Colonic mucosa (tissue), 4 donors: ENCODE results near the gene RMDN2. TPM values are rescaled to one million over a fixed set of nuclear protein-coding genes. Genes with fewer than 3 reads are reported as not detected.
A peak's percentile ranks its signal among the peaks of the same experiment; 100 is the strongest.

Source experiments
- DNase-seq: peaks from one replicate; pipeline ENCODE4 v3.0.0-alpha.2; 2020
- H3K27ac ChIP-seq: fragments of 200-600 bp; one replicate; pipeline ENCODE4 v1.8.0; 2021
- H3K27me3 ChIP-seq: fragments of 200-600 bp; one replicate; pipeline ENCODE4 v1.8.0; 2021
- H3K36me3 ChIP-seq: fragments of 200-600 bp; one replicate; pipeline ENCODE4 v1.8.0; 2021
- H3K4me1 ChIP-seq: fragments of 200-600 bp; one replicate; pipeline ENCODE4 v1.8.0; 2021; ENCODE audit warnings: mild to moderate bottlenecking
- H3K4me3 ChIP-seq: fragments of 200-600 bp; one replicate; pipeline ENCODE4 v1.8.0; 2021
- H3K9ac ChIP-seq, 2 donors: one replicate each; pipeline ENCODE4 v1.7.0; 2013; ENCODE audit warnings: control low read depth in 2 of 2, low read depth in 2 of 2, low read length in 2 of 2
- H3K9me3 ChIP-seq: fragments of 200-600 bp; one replicate; pipeline ENCODE4 v1.8.0; 2021
- intact Hi-C: fragments of 100-400 bp; cut with DNase I; formaldehyde crosslinking; loops from one replicate; pipeline ENCODE4 v1.14.1; 2022
- total RNA-seq, 2 donors: library from RNA; stranded (reverse); fragmentation: NEBNext Ultra II Directional in 1 of 2; extraction: Animal tissue kit (Norgen Biotek cat#: 25700) in 1 of 2; gene quantifications; one replicate each; pipeline ENCODE4 v1.2.1, GENCODE V29; 2021
- TF ChIP-seq, protein P1 (sequence below): fragments of 200-600 bp; IDR thresholded peaks from one replicate; pipeline ENCODE4 v1.8.0; 2022; ENCODE audit warnings: antibody characterized with exemption, mild to moderate bottlenecking
- donor health status: healthy.
- donor health status: DM: no; HTN: no; CAD: no.
- donor health status: DM: no; HTN: no; CAD: no.

RMDN2 gene
- total RNA-seq, 2 donors from 2014 or later: 19.8 to 26.5 TPM

DNA sequence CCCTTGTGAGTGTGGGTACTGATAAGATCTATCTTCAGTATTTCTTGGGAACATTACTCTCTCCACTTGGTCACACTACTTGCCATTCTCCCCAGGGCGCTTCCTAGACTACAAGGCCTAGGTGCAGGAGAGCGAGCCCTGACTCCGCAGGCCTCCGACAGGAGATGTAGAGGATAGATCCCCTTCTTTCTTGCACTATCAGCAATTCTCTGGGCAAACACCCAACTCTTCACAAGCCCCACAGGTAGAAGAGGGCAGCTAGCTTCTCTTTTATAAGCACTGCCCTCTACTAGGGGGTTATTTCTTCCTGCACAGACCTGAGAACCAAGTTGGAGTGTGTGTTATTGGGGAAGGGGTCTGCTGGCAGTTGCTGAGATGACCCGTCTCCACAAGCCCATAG, 10.7 kb upstream of the RMDN2 start:
- Histone ChIP-seq H3K27me3 (no peaks in the 10 kb centered on the region), H3K4me1 (peaks cover 11% of the 10 kb centered on the region), H3K36me3 (no peaks in the 10 kb centered on the region), H3K9me3 (no peaks in the 10 kb centered on the region), H3K9ac (no peak overlapping the region), H3K4me3 (no peak overlapping the region), H3K27ac (no peak overlapping the region)
- TF ChIP-seq, protein P1, sequence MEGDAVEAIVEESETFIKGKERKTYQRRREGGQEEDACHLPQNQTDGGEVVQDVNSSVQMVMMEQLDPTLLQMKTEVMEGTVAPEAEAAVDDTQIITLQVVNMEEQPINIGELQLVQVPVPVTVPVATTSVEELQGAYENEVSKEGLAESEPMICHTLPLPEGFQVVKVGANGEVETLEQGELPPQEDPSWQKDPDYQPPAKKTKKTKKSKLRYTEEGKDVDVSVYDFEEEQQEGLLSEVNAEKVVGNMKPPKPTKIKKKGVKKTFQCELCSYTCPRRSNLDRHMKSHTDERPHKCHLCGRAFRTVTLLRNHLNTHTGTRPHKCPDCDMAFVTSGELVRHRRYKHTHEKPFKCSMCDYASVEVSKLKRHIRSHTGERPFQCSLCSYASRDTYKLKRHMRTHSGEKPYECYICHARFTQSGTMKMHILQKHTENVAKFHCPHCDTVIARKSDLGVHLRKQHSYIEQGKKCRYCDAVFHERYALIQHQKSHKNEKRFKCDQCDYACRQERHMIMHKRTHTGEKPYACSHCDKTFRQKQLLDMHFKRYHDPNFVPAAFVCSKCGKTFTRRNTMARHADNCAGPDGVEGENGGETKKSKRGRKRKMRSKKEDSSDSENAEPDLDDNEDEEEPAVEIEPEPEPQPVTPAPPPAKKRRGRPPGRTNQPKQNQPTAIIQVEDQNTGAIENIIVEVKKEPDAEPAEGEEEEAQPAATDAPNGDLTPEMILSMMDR: no peak
- intact Hi-C loops: no loop called here
- DNase-seq: no peak

DNA sequence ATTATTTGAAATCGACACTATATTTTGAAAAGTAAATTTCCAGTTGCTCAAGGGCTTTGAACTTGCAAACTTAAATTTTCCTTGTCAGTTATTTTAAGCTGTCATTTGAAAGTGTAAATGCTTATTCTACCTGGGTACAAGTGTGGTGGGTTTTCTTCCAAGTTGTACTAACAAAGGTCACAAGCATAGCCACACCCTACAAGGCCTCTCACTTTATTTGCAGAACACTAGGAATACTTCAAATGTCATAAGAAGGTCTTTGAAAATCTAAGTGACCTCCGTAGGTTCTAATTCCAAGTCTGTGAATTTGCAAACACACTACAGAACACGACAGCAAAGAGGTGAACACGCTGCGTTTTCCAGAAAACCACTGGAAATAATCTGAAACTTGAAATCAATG, 9.3 kb upstream of the RMDN2 start:
- TF ChIP-seq, protein P1: no peak
- Histone ChIP-seq H3K9me3 (no peaks in the 10 kb centered on the region), H3K27me3 (no peaks in the 10 kb centered on the region), H3K4me3 (no peak overlapping the region), H3K9ac (no peak overlapping the region), H3K4me1 (peaks cover 11% of the 10 kb centered on the region), H3K36me3 (no peaks in the 10 kb centered on the region), H3K27ac (no peak overlapping the region)
- DNase-seq: no peak
- intact Hi-C loops: no loop called here

DNA sequence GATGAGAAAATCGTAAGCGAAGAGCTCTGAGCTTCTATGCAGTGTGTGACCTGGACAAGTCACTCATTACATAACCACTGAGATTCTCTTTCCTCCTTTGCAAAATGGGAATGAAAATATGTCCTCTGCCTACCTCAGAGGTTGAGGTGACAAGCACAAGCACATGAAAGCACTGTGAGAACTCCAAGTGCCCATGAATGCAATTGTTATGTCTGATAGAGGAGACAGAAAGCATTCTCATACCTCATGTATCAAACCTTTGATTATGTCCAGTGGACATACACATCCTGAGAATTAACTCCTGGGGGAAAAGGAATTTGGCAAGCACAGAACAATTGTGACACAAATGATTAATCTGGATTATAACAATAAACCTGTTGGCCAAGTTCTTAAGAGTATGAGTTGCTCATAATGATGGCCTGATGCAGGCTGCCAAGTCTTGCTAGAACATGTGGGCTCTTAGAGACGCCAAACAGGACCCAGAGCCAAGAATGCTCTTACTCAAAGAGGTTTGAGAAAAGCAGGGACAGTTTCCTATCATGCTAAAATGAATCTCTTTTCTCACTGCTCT, 8.5 kb upstream of the RMDN2 start:
- Histone ChIP-seq H3K27ac (no peak overlapping the region), H3K9me3 (no peaks in the 10 kb centered on the region), H3K9ac (no peak overlapping the region), H3K4me3 (no peak overlapping the region), H3K4me1 (peaks cover 11% of the 10 kb centered on the region), H3K36me3 (no peaks in the 10 kb centered on the region), H3K27me3 (no peaks in the 10 kb centered on the region)
- TF ChIP-seq, protein P1: no peak
- no peak for DNase-seq
- intact Hi-C loops: no loop called here

DNA sequence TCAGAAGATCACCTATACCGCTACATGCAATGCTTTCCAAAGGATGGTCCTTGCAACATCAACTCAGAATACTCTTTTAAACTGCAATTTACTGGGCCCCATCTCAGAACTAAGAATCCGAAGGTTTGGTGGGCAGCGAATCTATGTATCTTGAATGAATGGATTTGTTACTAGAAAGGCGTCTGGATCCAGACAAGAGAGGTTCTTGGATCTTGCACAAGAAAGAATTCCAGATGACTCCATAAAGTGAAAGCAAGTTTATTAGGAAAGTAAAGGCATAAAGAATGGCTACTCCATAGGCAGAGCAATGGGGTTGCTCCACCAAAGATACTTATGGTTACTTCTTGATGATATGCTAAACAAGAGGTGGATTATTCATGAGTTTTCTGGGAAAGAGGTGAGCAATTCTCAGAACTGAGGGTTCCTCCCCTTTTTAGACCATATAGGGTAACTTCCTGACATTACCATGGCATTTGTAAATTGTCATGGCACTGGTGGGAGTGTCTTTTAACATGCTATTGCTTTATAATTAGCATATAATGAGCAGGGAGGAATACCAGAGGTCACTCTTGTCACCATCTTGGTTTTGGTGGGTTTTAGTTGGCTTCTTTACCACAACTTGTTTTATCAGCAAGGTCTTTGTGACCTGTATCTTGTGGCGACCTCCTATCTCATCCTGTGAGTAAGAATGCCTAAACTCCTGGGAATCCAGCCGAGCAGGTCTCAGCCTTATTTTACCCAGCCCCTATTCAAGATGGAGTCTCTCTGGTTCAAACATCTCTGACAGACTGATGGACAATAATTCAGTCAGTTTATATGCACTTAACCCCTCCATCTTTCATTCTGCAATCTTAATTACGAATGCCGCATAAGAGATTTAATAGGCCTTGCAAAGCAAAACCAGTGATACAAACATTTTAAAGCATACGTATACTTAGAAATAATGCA, 7.5 kb upstream of the RMDN2 start:
- no peak for DNase-seq
- no peak overlapping the region for H3K27ac ChIP-seq

DNA sequence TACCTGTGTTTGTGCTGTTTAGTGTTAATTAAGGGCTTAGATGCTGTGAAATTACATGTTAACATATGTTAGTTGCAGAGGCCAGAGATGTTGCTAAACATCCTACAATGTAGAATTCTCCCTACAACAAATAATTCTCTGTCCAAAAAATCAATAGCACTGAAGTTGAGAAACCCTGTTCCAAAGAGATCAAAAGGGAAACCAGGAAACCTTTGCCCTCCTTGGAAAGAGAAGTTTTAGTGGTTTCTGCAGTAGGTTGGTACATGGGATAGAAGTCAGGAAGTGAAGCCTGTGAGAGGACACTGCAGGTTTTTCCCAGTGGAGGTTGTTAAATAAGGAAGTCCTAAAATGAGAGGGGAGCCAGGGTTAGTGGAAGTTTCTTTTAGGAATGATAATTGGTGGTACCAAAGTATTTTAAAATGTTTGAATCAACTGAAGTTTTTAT, 6.3 kb upstream of the RMDN2 start:
- DNase-seq: no peak

More for the DNA sequence above, 7.5 kb upstream of the RMDN2 start:
- H3K9ac ChIP-seq: no peak overlapping the region
- H3K4me1 ChIP-seq: peaks cover 11% of the 10 kb centered on the region
- H3K4me3 ChIP-seq: no peak overlapping the region
- no peaks in the 10 kb centered on the region for H3K36me3 ChIP-seq
- no peaks in the 10 kb centered on the region for H3K27me3 ChIP-seq
- intact Hi-C loops: no loop called here
- TF ChIP-seq, protein P1: no peak
- H3K9me3 ChIP-seq: no peaks in the 10 kb centered on the region

More for the DNA sequence above, 6.3 kb upstream of the RMDN2 start:
- no peaks in the 10 kb centered on the region for H3K9me3 ChIP-seq
- TF ChIP-seq, protein P1: no peak
- H3K36me3 ChIP-seq: no peaks in the 10 kb centered on the region
- intact Hi-C loops: no loop called here
- peaks cover 11% of the 10 kb centered on the region for H3K4me1 ChIP-seq
- no peaks in the 10 kb centered on the region for H3K27me3 ChIP-seq
- no peak overlapping the region for H3K4me3 ChIP-seq
- H3K9ac ChIP-seq: no peak overlapping the region
- H3K27ac ChIP-seq: peak overlapping the region; percentile 15
